NCI-H82 (cell line): ENCODE results near the gene SSTR3.
A peak's percentile ranks its signal among the peaks of the same experiment; 100 is the strongest.

Experiments
- DNase-seq: peaks from one replicate; lab custom pipeline; 2025; lab: John Stamatoyannopoulos, UW

The SSTR3 gene

GRCh38 chr22:37229012-37229804 lies 16.9 kb upstream of the SSTR3 start:
- DNase-seq, result peak; percentile 10

GRCh38 chr22:37228106-37229011 lies 16.1 kb upstream of the SSTR3 start:
- no peak for DNase-seq

GRCh38 chr22:37226514-37226913 lies 14.2 kb upstream of the SSTR3 start:
- DNase-seq, result no peak

- no peak for DNase-seq
Observed at GRCh38 chr22:37226087-37226486, 13.8 kb upstream of the SSTR3 start.

- DNase-seq, result peak; percentile 47
Observed at GRCh38 chr22:37225481-37225880, 13.2 kb upstream of the SSTR3 start.

GRCh38 chr22:37224757-37225420 lies 12.6 kb upstream of the SSTR3 start:
- DNase-seq, result no peak

- DNase-seq, result no peak
Observed at GRCh38 chr22:37223965-37224551, 11.8 kb upstream of the SSTR3 start.

GRCh38 chr22:37222440-37222971 lies 10.2 kb upstream of the SSTR3 start:
- DNase-seq, result no peak

- no peak for DNase-seq
Observed at GRCh38 chr22:37221424-37222333, 9.4 kb upstream of the SSTR3 start.

- DNase-seq, result peak; percentile 65
Observed at GRCh38 chr22:37220543-37220981, 8.3 kb upstream of the SSTR3 start.

GRCh38 chr22:37219533-37219932 lies 7.3 kb upstream of the SSTR3 start:
- no peak for DNase-seq

GRCh38 chr22:37218771-37219411 lies 6.6 kb upstream of the SSTR3 start:
- no peak for DNase-seq

GRCh38 chr22:37218399-37218770 lies 6.1 kb upstream of the SSTR3 start:
- DNase-seq, result no peak

- DNase-seq, result no peak
Observed at GRCh38 chr22:37215890-37216289, 3.6 kb upstream of the SSTR3 start.

GRCh38 chr22:37214731-37215030 lies 2.4 kb upstream of the SSTR3 start:
- no peak for DNase-seq

- DNase-seq, result no peak
Observed at GRCh38 chr22:37213941-37214730, 1.9 kb upstream of the SSTR3 start.

- no peak for DNase-seq
Observed at GRCh38 chr22:37213218-37213855, 1.1 kb upstream of the SSTR3 start.

- no peak for DNase-seq
Observed at GRCh38 chr22:37211866-37212173, 457 bp downstream of the SSTR3 start.
